ENCODE data around the gene SNCB. TPM values are rescaled to one million over a fixed set of nuclear protein-coding genes. Genes with fewer than 3 reads are reported as not detected.

The SNCB gene
- polyA plus RNA-seq, 1 of the 3 experiments (the other 2 are of a cell fraction), result 0.33 TPM

DNA sequence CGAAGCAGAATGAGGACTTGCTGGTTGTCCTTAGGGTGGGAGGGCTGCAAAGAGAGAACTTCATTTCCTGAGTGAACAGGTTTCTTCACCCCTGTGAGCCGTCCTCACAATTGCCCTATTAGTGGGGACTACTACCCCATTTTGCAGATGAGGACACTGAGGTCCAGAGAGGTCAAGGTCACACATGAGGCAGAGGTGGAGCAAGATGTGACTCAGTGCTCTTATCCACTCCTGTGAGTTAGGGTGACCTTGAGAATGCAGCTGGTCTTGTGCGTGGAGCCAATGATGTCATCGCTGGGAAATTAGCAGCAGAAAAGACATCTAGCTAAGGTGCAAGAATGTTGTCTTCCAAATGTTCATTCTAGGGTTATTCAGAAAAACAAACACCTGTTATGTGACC is 47.3 kb downstream of the SNCB start:
- Histone ChIP-seq H3K4me2 (no peak overlapping the region), H3K4me1 (ENCODE audit: control insufficient read depth in 1 of 2, insufficient read depth in 2 of 2, low read depth in 1 of 2, low read length in 1 of 2) (no peaks in the 10 kb centered on the region), H2AFZ (ENCODE audit: low read depth) (no peak overlapping the region), H3K36me3 (replicated peaks in 1 of 2; ENCODE audit: control insufficient read depth in 1 of 2, insufficient read depth in 2 of 2, low read length in 1 of 2) (no peaks in the 10 kb centered on the region), H3K4me3 (ENCODE audit: low read depth in 2 of 2, low read length in 1 of 2) (no peak overlapping the region), H3K9me3 (no peaks in the 10 kb centered on the region), H3K27me3 (ENCODE audit: insufficient read depth) (no peaks in the 10 kb centered on the region), H3K9ac (no peak overlapping the region), H3F3A (replicated peaks; ENCODE audit: insufficient read depth) (no peaks in the 10 kb centered on the region), H3K9me2 (no peaks in the 10 kb centered on the region), H3K79me2 (ENCODE audit: insufficient read depth) (no peaks in the 10 kb centered on the region), H4K20me1 (ENCODE audit: insufficient read depth) (no peaks in the 10 kb centered on the region), H3K27ac (ENCODE audit: low read depth in 2 of 2, low read length in 1 of 2) (no peak overlapping the region)
- 76% methylated on average over 4 of the region's 4 CpGs for WGBS (ENCODE audit: low lambda C conversion rate)
- TF ChIP-seq EP300 (IDR thresholded peaks at IDR 0.05; ENCODE audit: borderline replicate concordance in 1 of 2, low read depth in 1 of 2, low read length in 1 of 2) (no peak), CHD2 (IDR thresholded peaks at IDR 0.05; ENCODE audit: low read length, partially characterized antibody) (no peak), NFIC (IDR thresholded peaks at IDR 0.05; ENCODE audit: borderline replicate concordance) (no peak), SMC3 (IDR thresholded peaks at IDR 0.05; ENCODE audit: low read depth, low read length) (no peak)
- ChIA-PET POLR2A (no interaction called here), CTCF (interaction anchor here (0.7 to 4.0 kb wide), 3 partner anchors 10 to 166 kb away, joined by 3 to 16 read pairs (median 4); no protein-coding TSS in a partner anchor)
- DNase-seq, result no peak

GRCh38 chr5:176581361-176581760 is 49.0 kb downstream of the SNCB start:
- Histone ChIP-seq H2AFZ (ENCODE audit: low read depth) (no peak overlapping the region), H3K27ac (ENCODE audit: low read depth in 2 of 2, low read length in 1 of 2) (no peak overlapping the region), H3F3A (replicated peaks; ENCODE audit: insufficient read depth) (no peaks in the 10 kb centered on the region), H3K4me1 (ENCODE audit: control insufficient read depth in 1 of 2, insufficient read depth in 2 of 2, low read depth in 1 of 2, low read length in 1 of 2) (no peaks in the 10 kb centered on the region), H3K4me3 (ENCODE audit: low read depth in 2 of 2, low read length in 1 of 2) (no peak overlapping the region), H3K9ac (no peak overlapping the region), H3K27me3 (ENCODE audit: insufficient read depth) (no peaks in the 10 kb centered on the region), H3K9me2 (no peaks in the 10 kb centered on the region), H3K79me2 (ENCODE audit: insufficient read depth) (no peaks in the 10 kb centered on the region), H3K36me3 (replicated peaks in 1 of 2; ENCODE audit: control insufficient read depth in 1 of 2, insufficient read depth in 2 of 2, low read length in 1 of 2) (no peaks in the 10 kb centered on the region), H4K20me1 (ENCODE audit: insufficient read depth) (no peaks in the 10 kb centered on the region), H3K9me3 (no peaks in the 10 kb centered on the region), H3K4me2 (no peak overlapping the region)
- ChIA-PET POLR2A (no interaction called here), CTCF (interaction anchor here (1.2 to 1.5 kb wide), 2 partner anchors 8 to 40 kb away, joined by 3 to 5 read pairs; no protein-coding TSS in a partner anchor)
- TF ChIP-seq MXI1 (IDR thresholded peaks at IDR 0.05; ENCODE audit: low read depth, low read length) (no peak), PBX3 (IDR thresholded peaks at IDR 0.05) (no peak), GATA2 (CRISPR knock-in tag; IDR thresholded peaks at IDR 0.05) (no peak), GABPA (IDR thresholded peaks at IDR 0.05; ENCODE audit: low read depth) (no peak)
- 77% methylated on average over 5 of the region's 12 CpGs for WGBS (ENCODE audit: low lambda C conversion rate)
- no peak for DNase-seq

GRCh38 chr5:176579323-176579722 is 51.0 kb downstream of the SNCB start:
- WGBS (ENCODE audit: low lambda C conversion rate), result 60% methylated on average over 4 of the region's 4 CpGs
- POLR2A ChIA-PET, result no interaction called here
- no peak for TF ChIP-seq PBX3 (IDR thresholded peaks at IDR 0.05)
- TF ChIP-seq, protein P1, sequence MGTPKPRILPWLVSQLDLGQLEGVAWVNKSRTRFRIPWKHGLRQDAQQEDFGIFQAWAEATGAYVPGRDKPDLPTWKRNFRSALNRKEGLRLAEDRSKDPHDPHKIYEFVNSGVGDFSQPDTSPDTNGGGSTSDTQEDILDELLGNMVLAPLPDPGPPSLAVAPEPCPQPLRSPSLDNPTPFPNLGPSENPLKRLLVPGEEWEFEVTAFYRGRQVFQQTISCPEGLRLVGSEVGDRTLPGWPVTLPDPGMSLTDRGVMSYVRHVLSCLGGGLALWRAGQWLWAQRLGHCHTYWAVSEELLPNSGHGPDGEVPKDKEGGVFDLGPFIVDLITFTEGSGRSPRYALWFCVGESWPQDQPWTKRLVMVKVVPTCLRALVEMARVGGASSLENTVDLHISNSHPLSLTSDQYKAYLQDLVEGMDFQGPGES (IDR thresholded peaks at IDR 0.05; ENCODE audit: low read depth, low read length), result no peak
- TF ChIP-seq ELF1 (IDR thresholded peaks at IDR 0.05), result no peak
- no peak for TF ChIP-seq TCF12 (IDR thresholded peaks at IDR 0.05)
- no peak for TF ChIP-seq RFX5 (IDR thresholded peaks at IDR 0.05; ENCODE audit: low read length)
- no peak for TF ChIP-seq FOXM1 (IDR thresholded peaks at IDR 0.05; ENCODE audit: low read depth)
- TF ChIP-seq SMC3 (IDR thresholded peaks at IDR 0.05; ENCODE audit: low read depth, low read length), result no peak
- TF ChIP-seq EZH2phosphoT487 (IDR thresholded peaks at IDR 0.05; ENCODE audit: borderline replicate concordance, low read depth), result no peak
- TF ChIP-seq GATA2 (CRISPR knock-in tag; IDR thresholded peaks at IDR 0.05), result no peak
- TF ChIP-seq MEF2A (IDR thresholded peaks at IDR 0.05; ENCODE audit: borderline replicate concordance, low read depth), result no peak
- no peak for TF ChIP-seq RAD21 (IDR thresholded peaks at IDR 0.05; ENCODE audit: low read length)
- no peak for TF ChIP-seq CTCF (IDR thresholded peaks at IDR 0.05)
- no peak for TF ChIP-seq MXI1 (IDR thresholded peaks at IDR 0.05; ENCODE audit: low read depth, low read length)
- TF ChIP-seq, protein P2, sequence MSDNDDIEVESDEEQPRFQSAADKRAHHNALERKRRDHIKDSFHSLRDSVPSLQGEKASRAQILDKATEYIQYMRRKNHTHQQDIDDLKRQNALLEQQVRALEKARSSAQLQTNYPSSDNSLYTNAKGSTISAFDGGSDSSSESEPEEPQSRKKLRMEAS (IDR thresholded peaks at IDR 0.05; ENCODE audit: low read depth), result no peak

More at GRCh38 chr5:176579323-176579722, 51.0 kb downstream of the SNCB start:
- no peak overlapping the region for H3K9ac ChIP-seq
- no peak overlapping the region for H3K4me2 ChIP-seq
- H3K9me2 ChIP-seq, result no peaks in the 10 kb centered on the region
- no peaks in the 10 kb centered on the region for H3K36me3 ChIP-seq (replicated peaks in 1 of 2; ENCODE audit: control insufficient read depth in 1 of 2, insufficient read depth in 2 of 2, low read length in 1 of 2)
- H3K27me3 ChIP-seq (ENCODE audit: insufficient read depth), result no peaks in the 10 kb centered on the region
- H3K27ac ChIP-seq (ENCODE audit: low read depth in 2 of 2, low read length in 1 of 2), result no peak overlapping the region
- DNase-seq, result no peak
- H3K4me3 ChIP-seq (ENCODE audit: low read depth in 2 of 2, low read length in 1 of 2), result no peak overlapping the region
- H4K20me1 ChIP-seq (ENCODE audit: insufficient read depth), result no peaks in the 10 kb centered on the region
- H3K4me1 ChIP-seq (ENCODE audit: control insufficient read depth in 1 of 2, insufficient read depth in 2 of 2, low read depth in 1 of 2, low read length in 1 of 2), result no peaks in the 10 kb centered on the region; a peak in 1 of 4 replicates
- CTCF ChIA-PET, result interaction anchor here (0.8 to 1.7 kb wide), 11 partner anchors 9 to 153 kb away, joined by 3 to 9 read pairs (median 4); partner anchors contain the start of genes FAF2 and TSPAN17
- H3K9me3 ChIP-seq, result no peaks in the 10 kb centered on the region
- H3F3A ChIP-seq (replicated peaks; ENCODE audit: insufficient read depth), result no peaks in the 10 kb centered on the region
- H3K79me2 ChIP-seq (ENCODE audit: insufficient read depth), result no peaks in the 10 kb centered on the region
- H2AFZ ChIP-seq (ENCODE audit: low read depth), result no peak overlapping the region
